Measurements from ENCODE around the gene STAM.

The STAM gene

DNA sequence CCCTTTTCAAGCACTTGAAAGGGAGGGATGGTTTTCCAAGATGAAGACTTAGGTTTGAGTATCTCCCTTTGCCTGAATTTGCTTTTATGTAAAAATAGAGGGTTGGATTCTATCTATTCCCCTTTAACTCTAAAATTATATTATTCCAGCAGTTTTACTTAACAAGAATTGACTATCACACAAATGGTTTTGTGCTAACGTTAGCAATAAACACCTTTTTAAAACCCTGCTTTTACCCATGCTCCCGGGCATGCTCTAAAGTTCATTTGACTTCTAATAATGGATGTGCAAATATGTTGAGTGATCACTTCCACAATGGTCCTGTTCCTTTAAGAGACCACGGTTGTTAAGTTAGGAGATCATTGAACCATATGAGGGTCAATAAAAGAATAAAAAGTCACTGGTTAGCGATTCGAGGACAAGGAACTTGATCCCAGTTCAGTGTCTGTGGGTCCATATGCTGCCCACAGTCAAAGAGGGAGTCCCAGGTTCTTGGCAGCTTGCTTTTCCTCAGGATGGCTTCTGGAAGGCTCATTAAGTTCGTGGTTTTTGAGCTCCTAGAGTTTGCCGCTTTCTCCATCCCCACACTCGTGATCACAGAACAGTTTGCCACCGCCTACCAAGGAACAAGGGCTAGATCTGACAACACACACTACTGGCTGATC, 108.0 kb downstream of the STAM start, which contains the start of gene TMEM236:
TMEM236 (plus strand) TSS at position 421 of the 665 bp plus-strand sequence; CDS start at position 516, 95 bp downstream.
- Histone ChIP-seq H3K27ac (ENCODE audit: low read depth, low read length) (no peak within 1 kb of the TSS), H3K4me1 (ENCODE audit: insufficient read depth, low read length) (no peaks in the 10 kb centered on the region), H3K36me3 (ENCODE audit: insufficient read depth, low read length) (no peaks in the 10 kb centered on the region), H3K4me3 (ENCODE audit: low read depth in 1 of 2, low read length in 2 of 2) (no peak within 1 kb of the TSS), H3K27me3 (ENCODE audit: control insufficient read depth in 1 of 2, insufficient read depth in 2 of 2, low read length in 2 of 2) (no peaks in the 10 kb centered on the region), H3K9ac (ENCODE audit: low read length) (no peak within 1 kb of the TSS), H3K9me3 (ENCODE audit: low read length) (no peaks in the 10 kb centered on the region)

DNA sequence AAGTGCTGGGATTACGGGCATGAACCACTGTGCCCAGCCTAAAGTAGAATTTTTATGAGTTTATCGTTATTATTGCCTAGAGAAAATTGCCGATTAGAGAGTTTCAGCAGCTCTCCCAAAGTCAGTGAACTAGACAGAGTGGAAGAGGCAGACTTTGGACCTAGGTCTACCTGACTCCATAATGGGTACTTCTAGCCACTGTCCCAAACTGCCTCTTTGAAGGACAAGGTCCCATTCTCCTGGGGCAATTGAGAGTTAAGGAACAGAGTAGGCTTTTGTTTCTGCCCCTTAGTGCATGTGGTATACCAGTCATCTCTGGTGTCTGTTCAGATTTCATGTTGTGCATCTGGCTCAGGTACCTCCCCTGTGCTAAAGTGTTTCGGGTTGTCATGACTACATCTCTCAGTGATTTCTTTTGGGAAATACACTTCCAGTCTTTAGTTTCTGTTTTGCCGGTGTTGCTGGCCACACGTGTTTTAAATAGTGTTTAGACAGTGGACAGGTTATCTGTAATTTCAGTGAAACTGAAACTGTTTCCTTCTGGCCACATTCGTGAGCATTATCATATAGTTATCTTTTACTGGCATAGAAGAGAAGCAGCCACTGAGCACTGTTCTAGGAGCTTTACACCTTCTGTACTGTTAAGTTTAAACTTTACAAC, 112.7 kb downstream of the STAM start:
- Histone ChIP-seq H3K9me3 (ENCODE audit: low read length) (no peaks in the 10 kb centered on the region), H3K36me3 (ENCODE audit: insufficient read depth, low read length) (no peaks in the 10 kb centered on the region), H3K4me1 (ENCODE audit: insufficient read depth, low read length) (no peaks in the 10 kb centered on the region), H3K9ac (ENCODE audit: low read length) (no peak overlapping the region), H3K4me3 (ENCODE audit: low read depth in 1 of 2, low read length in 2 of 2) (no peak overlapping the region), H3K27ac (ENCODE audit: low read depth, low read length) (no peak overlapping the region), H3K27me3 (ENCODE audit: control insufficient read depth in 1 of 2, insufficient read depth in 2 of 2, low read length in 2 of 2) (no peaks in the 10 kb centered on the region)

- H3K4me1 ChIP-seq (ENCODE audit: insufficient read depth, low read length), result no peaks in the 10 kb centered on the region
- no peak overlapping the region for H3K27ac ChIP-seq (ENCODE audit: low read depth, low read length)
- H3K27me3 ChIP-seq (ENCODE audit: control insufficient read depth in 1 of 2, insufficient read depth in 2 of 2, low read length in 2 of 2), result no peaks in the 10 kb centered on the region
- H3K9ac ChIP-seq (ENCODE audit: low read length), result no peak overlapping the region
- no peak overlapping the region for H3K4me3 ChIP-seq (ENCODE audit: low read depth in 1 of 2, low read length in 2 of 2)
- H3K36me3 ChIP-seq (ENCODE audit: insufficient read depth, low read length), result no peaks in the 10 kb centered on the region
- H3K9me3 ChIP-seq (ENCODE audit: low read length), result no peaks in the 10 kb centered on the region
These were observed 114.2 kb downstream of the STAM start for GRCh38 chr10:17758200-17758599.

GRCh38 chr10:17758896-17759295, 114.9 kb downstream of the STAM start:
- Histone ChIP-seq H3K9ac (ENCODE audit: low read length) (no peak overlapping the region), H3K4me1 (ENCODE audit: insufficient read depth, low read length) (no peaks in the 10 kb centered on the region), H3K36me3 (ENCODE audit: insufficient read depth, low read length) (no peaks in the 10 kb centered on the region), H3K9me3 (ENCODE audit: low read length) (no peaks in the 10 kb centered on the region), H3K27ac (ENCODE audit: low read depth, low read length) (no peak overlapping the region), H3K27me3 (ENCODE audit: control insufficient read depth in 1 of 2, insufficient read depth in 2 of 2, low read length in 2 of 2) (no peaks in the 10 kb centered on the region), H3K4me3 (ENCODE audit: low read depth in 1 of 2, low read length in 2 of 2) (no peak overlapping the region)

GRCh38 chr10:17764142-17764541, 120.2 kb downstream of the STAM start:
- Histone ChIP-seq H3K36me3 (ENCODE audit: insufficient read depth, low read length) (no peaks in the 10 kb centered on the region), H3K4me3 (ENCODE audit: low read depth in 1 of 2, low read length in 2 of 2) (no peak overlapping the region), H3K27me3 (ENCODE audit: control insufficient read depth in 1 of 2, insufficient read depth in 2 of 2, low read length in 2 of 2) (no peaks in the 10 kb centered on the region), H3K9me3 (ENCODE audit: low read length) (no peaks in the 10 kb centered on the region), H3K4me1 (ENCODE audit: insufficient read depth, low read length) (no peaks in the 10 kb centered on the region), H3K27ac (ENCODE audit: low read depth, low read length) (no peak overlapping the region), H3K9ac (ENCODE audit: low read length) (no peak overlapping the region)

- Histone ChIP-seq H3K9me3 (ENCODE audit: low read length) (no peaks in the 10 kb centered on the region), H3K27me3 (ENCODE audit: control insufficient read depth in 1 of 2, insufficient read depth in 2 of 2, low read length in 2 of 2) (no peaks in the 10 kb centered on the region), H3K4me3 (ENCODE audit: low read depth in 1 of 2, low read length in 2 of 2) (no peak overlapping the region), H3K4me1 (ENCODE audit: insufficient read depth, low read length) (no peaks in the 10 kb centered on the region), H3K9ac (ENCODE audit: low read length) (no peak overlapping the region), H3K27ac (ENCODE audit: low read depth, low read length) (no peak overlapping the region), H3K36me3 (ENCODE audit: insufficient read depth, low read length) (no peaks in the 10 kb centered on the region)
These were observed 121.7 kb downstream of the STAM start for GRCh38 chr10:17765602-17766001.

Measured in muscle layer of colon (tissue), 2 donors.